Liver (tissue), 9 donors: ENCODE results near the gene TNRC6B. TPM values are rescaled to one million over a fixed set of nuclear protein-coding genes. Genes with fewer than 3 reads are reported as not detected.

Source experiments
- DNase-seq: peaks from one replicate; pipeline ENCODE4 v3.0.0-alpha.2; 2017; ENCODE audit warnings: low spot score
- H3K27ac ChIP-seq, 2 donors: one replicate each; pipeline ENCODE4 v1.7.0; 2013; ENCODE audit warnings: inconsistent platforms in 2 of 2, low read length in 2 of 2, control low read depth in 1 of 2, low read depth in 1 of 2, mild to moderate bottlenecking in 1 of 2
- H3K27me3 ChIP-seq, 4 donors: one replicate each; pipeline versions ENCODE4 v1.6.1 to v1.7.0; 2013; ENCODE audit warnings: low read length in 3 of 4, inconsistent platforms in 1 of 4, mild to moderate bottlenecking in 1 of 4, moderate library complexity in 1 of 4; ENCODE audit not compliant: control insufficient read depth in 4 of 4, insufficient read depth in 4 of 4
- H3K36me3 ChIP-seq, 4 donors: one replicate each; pipeline versions ENCODE4 v1.6.1 to v1.7.0; 2013; ENCODE audit warnings: low read length in 3 of 4, mild to moderate bottlenecking in 3 of 4, low read depth in 1 of 4, moderate library complexity in 1 of 4; ENCODE audit not compliant: control insufficient read depth in 4 of 4, insufficient read depth in 3 of 4
- H3K4me1 ChIP-seq, 4 donors: one replicate each; pipeline versions ENCODE4 v1.6.1 to v1.7.0; 2013; ENCODE audit warnings: low read length in 3 of 4, mild to moderate bottlenecking in 3 of 4, moderate library complexity in 1 of 4; ENCODE audit not compliant: control insufficient read depth in 4 of 4, insufficient read depth in 4 of 4
- H3K4me3 ChIP-seq, 3 donors: one replicate each; pipeline versions ENCODE4 v1.6.1 to v1.7.0; 2013; ENCODE audit warnings: low read length in 3 of 3, control low read depth in 1 of 3, low read depth in 1 of 3, mild to moderate bottlenecking in 1 of 3
- H3K9ac ChIP-seq, 2 donors: one replicate each; pipeline ENCODE4 v1.7.0; 2013; ENCODE audit warnings: low read length in 2 of 2, mild to moderate bottlenecking in 2 of 2, moderate library complexity in 2 of 2, control low read depth in 1 of 2, low read depth in 1 of 2
- H3K9me3 ChIP-seq, 4 donors: one replicate each; pipeline versions ENCODE4 v1.6.1 to v1.7.0; 2013; ENCODE audit warnings: low read length in 3 of 4; ENCODE audit not compliant: control insufficient read depth in 4 of 4
- EGR1 ChIP-seq, 2 donors: IDR thresholded peaks; 2 replicates each; pipeline ENCODE4 v1.6.1; 2016 to 2018; ENCODE audit warnings: antibody characterized with exemption in 2 of 2, low read depth in 2 of 2
- FOXA1 ChIP-seq: IDR thresholded peaks from 2 replicates; pipeline ENCODE4 v1.6.1; 2016; ENCODE audit warnings: antibody characterized with exemption
- FOXA2 ChIP-seq: IDR thresholded peaks from 2 replicates; pipeline ENCODE4 v1.6.1; 2016; ENCODE audit warnings: antibody characterized with exemption
- GABPA ChIP-seq, 2 donors: IDR thresholded peaks in 1 of 2; conservative IDR thresholded peaks in 1 of 2; 2 replicates each; pipeline ENCODE4 v1.6.1; 2016; ENCODE audit warnings: antibody characterized with exemption in 2 of 2, mild to moderate bottlenecking in 1 of 2, moderate library complexity in 1 of 2
- HNF4A ChIP-seq, 2 donors: conservative IDR thresholded peaks; 2 replicates each; pipeline ENCODE4 v1.6.1; 2016; ENCODE audit warnings: antibody characterized with exemption in 2 of 2, mild to moderate bottlenecking in 2 of 2
- HNF4G ChIP-seq: IDR thresholded peaks from 2 replicates; pipeline ENCODE4 v1.6.1; 2016; ENCODE audit warnings: antibody characterized with exemption
- JUND ChIP-seq, 2 donors: IDR thresholded peaks; 2 replicates each; pipeline ENCODE4 v1.6.1; 2016; ENCODE audit warnings: antibody characterized with exemption in 2 of 2
- NR2F2 ChIP-seq: IDR thresholded peaks from 2 replicates; pipeline ENCODE4 v1.6.1; 2016; ENCODE audit warnings: antibody characterized with exemption
- RAD21 ChIP-seq, 2 donors: IDR thresholded peaks; 2 replicates each; pipeline ENCODE4 v1.6.1; 2016; ENCODE audit warnings: antibody characterized with exemption in 2 of 2, mild to moderate bottlenecking in 2 of 2
- RXRA ChIP-seq, 2 donors: IDR thresholded peaks; 2 replicates each; pipeline ENCODE4 v1.6.1; 2017 to 2018; ENCODE audit warnings: antibody characterized with exemption in 2 of 2, mild to moderate bottlenecking in 1 of 2
- SP1 ChIP-seq: IDR thresholded peaks from 2 replicates; pipeline ENCODE4 v1.6.1; 2018; ENCODE audit warnings: antibody characterized with exemption, mild to moderate bottlenecking
- TAF1 ChIP-seq: conservative IDR thresholded peaks from 2 replicates; pipeline ENCODE4 v1.6.1; 2016; ENCODE audit warnings: antibody characterized with exemption, mild to moderate bottlenecking
- YY1 ChIP-seq: IDR thresholded peaks from 2 replicates; pipeline ENCODE4 v1.6.1; 2016; ENCODE audit warnings: antibody characterized with exemption, mild to moderate bottlenecking
- WGBS: extraction: QIAGEN DNeasy Blood & Tissue Kit; methylation state at CpG from one replicate; pipeline ENCODE4 v1.1.7; 2013; 5-methylcytosine and 5-hydroxymethylcytosine counted together
- polyA plus RNA-seq, 2 donors: library from polyadenylated mRNA; stranded (reverse) in 1 of 2; unstranded in 1 of 2; fragments of 200-250 nt in 1 of 2; fragments of >200 nt in 1 of 2; fragmentation: Nextera tagmentation in 1 of 2; extraction: Ambion mirVana in 1 of 2; gene quantifications; one replicate each; pipeline versions ENCODE4 v1.2.1 to v1.2.3, GENCODE V29; 2013 to 2015
- total RNA-seq, 2 donors: library from RNA; depleted of rRNA; stranded (reverse); fragments of >200 nt; gene quantifications; one replicate each; pipeline ENCODE4 v1.2.3, GENCODE V29; 2014
- TF ChIP-seq, protein P1 (sequence below): IDR thresholded peaks from 2 replicates; pipeline ENCODE4 v1.6.1; 2016; ENCODE audit warnings: antibody characterized with exemption
- TF ChIP-seq, protein P2 (sequence below): IDR thresholded peaks from 2 replicates; pipeline ENCODE4 v1.6.1; 2016; ENCODE audit warnings: antibody characterized with exemption
- TF ChIP-seq, protein P3 (sequence below): fragments of 150-350 bp; IDR thresholded peaks from 2 replicates; pipeline ENCODE4 v1.5.1; 2017; ENCODE audit warnings: improper control_type of control experiment, low read depth, low read length; ENCODE audit not compliant: missing input control
- TF ChIP-seq, protein P4 (sequence below): IDR thresholded peaks from 2 replicates; pipeline ENCODE4 v1.6.1; 2016; ENCODE audit warnings: antibody characterized with exemption, mild to moderate bottlenecking
- TF ChIP-seq, protein P5 (sequence below): IDR thresholded peaks from 2 replicates; pipeline ENCODE4 v1.6.1; 2016; ENCODE audit warnings: antibody characterized with exemption
- donor health status: healthy.
- donor health status: healthy.
- donor health status: healthy.
- donor health status: healthy.
- donor health status: healthy.

Gene TNRC6B
- total and polyA plus RNA-seq, 4 donors, result 4.6 to 39.1 (median 26.4) TPM

DNA sequence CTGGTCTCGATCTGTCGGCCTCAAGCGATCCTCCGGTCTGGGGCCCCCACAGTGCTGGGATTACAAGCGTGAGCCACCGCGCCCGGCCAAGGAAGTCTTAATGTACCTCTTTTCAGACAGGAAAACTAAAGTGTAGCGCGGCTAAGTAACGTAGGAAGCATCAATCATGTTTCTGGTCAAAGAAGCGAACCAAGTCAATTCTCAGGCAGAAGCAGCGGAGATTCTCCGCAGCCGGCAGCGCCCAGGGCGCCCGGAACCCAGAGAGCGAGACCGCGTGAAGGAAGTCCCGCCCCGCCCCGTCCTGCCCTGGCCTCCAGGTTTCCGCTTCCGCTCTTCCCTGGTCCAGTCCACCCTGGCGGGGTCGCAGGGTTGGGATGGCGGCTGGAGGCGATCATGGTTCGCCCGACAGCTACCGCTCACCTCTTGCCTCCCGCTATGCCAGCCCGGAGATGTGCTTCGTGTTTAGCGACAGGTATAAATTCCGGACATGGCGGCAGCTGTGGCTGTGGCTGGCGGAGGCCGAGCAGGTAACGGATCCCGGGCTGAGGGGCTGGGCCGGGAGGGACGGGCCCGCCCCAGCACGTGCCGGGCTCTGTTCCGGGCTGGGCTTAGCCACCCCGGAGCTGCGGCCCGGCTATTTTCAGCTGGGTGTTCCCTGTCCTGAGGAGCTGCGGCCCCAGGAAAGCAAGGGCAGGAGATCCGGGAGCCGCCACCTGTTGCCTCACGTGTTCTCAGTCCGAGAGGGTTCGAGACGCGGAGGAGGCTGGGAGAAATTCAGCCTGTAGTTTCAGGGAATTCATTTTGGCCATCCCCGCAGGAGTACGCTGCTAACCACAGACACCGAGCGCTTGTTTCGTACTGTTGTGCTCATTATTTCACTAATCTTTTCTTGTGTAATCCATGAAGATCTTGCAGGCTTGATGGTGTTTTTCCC, 168.7 kb downstream of the TNRC6B start, which contains the start of gene ADSL:
Gene ADSL (plus strand): TSS at position 316 of the 934 bp plus-strand sequence. CDS start 59 bp downstream, at position 375.
- TF ChIP-seq FOXA2 (no peak), HNF4A (conservative IDR thresholded peaks at IDR 0.05) (peak in 1 of 2 donors; percentile 43), GABPA (IDR thresholded peaks at IDR 0.05 in 1 of 2, conservative IDR thresholded peaks at IDR 0.05 in 1 of 2) (peak; percentile 89 to 98), RAD21 (IDR thresholded peaks at IDR 0.05) (peak; percentile 40 to 53), YY1 (peak; percentile 88), RXRA (IDR thresholded peaks at IDR 0.05) (peak; percentile 30 to 43), FOXA1 (no peak), TAF1 (no peak), HNF4G (no peak), JUND (IDR thresholded peaks at IDR 0.05) (no peak), EGR1 (IDR thresholded peaks at IDR 0.05; ENCODE audit: low read depth in 2 of 2) (peak in 1 of 2 donors; percentile 28), NR2F2 (peak; percentile 80), SP1 (peak; percentile 64)
- TF ChIP-seq, protein P1, sequence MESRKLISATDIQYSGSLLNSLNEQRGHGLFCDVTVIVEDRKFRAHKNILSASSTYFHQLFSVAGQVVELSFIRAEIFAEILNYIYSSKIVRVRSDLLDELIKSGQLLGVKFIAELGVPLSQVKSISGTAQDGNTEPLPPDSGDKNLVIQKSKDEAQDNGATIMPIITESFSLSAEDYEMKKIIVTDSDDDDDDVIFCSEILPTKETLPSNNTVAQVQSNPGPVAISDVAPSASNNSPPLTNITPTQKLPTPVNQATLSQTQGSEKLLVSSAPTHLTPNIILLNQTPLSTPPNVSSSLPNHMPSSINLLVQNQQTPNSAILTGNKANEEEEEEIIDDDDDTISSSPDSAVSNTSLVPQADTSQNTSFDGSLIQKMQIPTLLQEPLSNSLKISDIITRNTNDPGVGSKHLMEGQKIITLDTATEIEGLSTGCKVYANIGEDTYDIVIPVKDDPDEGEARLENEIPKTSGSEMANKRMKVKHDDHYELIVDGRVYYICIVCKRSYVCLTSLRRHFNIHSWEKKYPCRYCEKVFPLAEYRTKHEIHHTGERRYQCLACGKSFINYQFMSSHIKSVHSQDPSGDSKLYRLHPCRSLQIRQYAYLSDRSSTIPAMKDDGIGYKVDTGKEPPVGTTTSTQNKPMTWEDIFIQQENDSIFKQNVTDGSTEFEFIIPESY, result no peak
- TF ChIP-seq, protein P2, sequence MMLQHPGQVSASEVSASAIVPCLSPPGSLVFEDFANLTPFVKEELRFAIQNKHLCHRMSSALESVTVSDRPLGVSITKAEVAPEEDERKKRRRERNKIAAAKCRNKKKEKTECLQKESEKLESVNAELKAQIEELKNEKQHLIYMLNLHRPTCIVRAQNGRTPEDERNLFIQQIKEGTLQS, result no peak
- TF ChIP-seq, protein P3, sequence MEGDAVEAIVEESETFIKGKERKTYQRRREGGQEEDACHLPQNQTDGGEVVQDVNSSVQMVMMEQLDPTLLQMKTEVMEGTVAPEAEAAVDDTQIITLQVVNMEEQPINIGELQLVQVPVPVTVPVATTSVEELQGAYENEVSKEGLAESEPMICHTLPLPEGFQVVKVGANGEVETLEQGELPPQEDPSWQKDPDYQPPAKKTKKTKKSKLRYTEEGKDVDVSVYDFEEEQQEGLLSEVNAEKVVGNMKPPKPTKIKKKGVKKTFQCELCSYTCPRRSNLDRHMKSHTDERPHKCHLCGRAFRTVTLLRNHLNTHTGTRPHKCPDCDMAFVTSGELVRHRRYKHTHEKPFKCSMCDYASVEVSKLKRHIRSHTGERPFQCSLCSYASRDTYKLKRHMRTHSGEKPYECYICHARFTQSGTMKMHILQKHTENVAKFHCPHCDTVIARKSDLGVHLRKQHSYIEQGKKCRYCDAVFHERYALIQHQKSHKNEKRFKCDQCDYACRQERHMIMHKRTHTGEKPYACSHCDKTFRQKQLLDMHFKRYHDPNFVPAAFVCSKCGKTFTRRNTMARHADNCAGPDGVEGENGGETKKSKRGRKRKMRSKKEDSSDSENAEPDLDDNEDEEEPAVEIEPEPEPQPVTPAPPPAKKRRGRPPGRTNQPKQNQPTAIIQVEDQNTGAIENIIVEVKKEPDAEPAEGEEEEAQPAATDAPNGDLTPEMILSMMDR, result peak; percentile 9
- TF ChIP-seq, protein P4, sequence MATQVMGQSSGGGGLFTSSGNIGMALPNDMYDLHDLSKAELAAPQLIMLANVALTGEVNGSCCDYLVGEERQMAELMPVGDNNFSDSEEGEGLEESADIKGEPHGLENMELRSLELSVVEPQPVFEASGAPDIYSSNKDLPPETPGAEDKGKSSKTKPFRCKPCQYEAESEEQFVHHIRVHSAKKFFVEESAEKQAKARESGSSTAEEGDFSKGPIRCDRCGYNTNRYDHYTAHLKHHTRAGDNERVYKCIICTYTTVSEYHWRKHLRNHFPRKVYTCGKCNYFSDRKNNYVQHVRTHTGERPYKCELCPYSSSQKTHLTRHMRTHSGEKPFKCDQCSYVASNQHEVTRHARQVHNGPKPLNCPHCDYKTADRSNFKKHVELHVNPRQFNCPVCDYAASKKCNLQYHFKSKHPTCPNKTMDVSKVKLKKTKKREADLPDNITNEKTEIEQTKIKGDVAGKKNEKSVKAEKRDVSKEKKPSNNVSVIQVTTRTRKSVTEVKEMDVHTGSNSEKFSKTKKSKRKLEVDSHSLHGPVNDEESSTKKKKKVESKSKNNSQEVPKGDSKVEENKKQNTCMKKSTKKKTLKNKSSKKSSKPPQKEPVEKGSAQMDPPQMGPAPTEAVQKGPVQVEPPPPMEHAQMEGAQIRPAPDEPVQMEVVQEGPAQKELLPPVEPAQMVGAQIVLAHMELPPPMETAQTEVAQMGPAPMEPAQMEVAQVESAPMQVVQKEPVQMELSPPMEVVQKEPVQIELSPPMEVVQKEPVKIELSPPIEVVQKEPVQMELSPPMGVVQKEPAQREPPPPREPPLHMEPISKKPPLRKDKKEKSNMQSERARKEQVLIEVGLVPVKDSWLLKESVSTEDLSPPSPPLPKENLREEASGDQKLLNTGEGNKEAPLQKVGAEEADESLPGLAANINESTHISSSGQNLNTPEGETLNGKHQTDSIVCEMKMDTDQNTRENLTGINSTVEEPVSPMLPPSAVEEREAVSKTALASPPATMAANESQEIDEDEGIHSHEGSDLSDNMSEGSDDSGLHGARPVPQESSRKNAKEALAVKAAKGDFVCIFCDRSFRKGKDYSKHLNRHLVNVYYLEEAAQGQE, result peak; percentile 57
- TF ChIP-seq, protein P5, sequence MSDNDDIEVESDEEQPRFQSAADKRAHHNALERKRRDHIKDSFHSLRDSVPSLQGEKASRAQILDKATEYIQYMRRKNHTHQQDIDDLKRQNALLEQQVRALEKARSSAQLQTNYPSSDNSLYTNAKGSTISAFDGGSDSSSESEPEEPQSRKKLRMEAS, result peak; percentile 62
- Histone ChIP-seq H3K27ac (peak within 1 kb of the TSS; percentile 76 to 90), H3K27me3 (no peaks in the 10 kb centered on the region), H3K9me3 (no peaks in the 10 kb centered on the region), H3K4me1 (peaks cover 0 to 20% (median 16%) of the 10 kb centered on the region in 4 donors), H3K4me3 (peak within 1 kb of the TSS; percentile 79 to 95 (median 79)), H3K9ac (peak within 1 kb of the TSS; percentile 57 to 75), H3K36me3 (peaks cover 10 to 11% (median 10%) of the 10 kb centered on the region in 4 donors)
- WGBS, result under 1% methylated on average over 65 of the region's 65 CpGs
- peak; percentile 89 for DNase-seq
